ENCODE data around the gene PBX3.

DNA sequence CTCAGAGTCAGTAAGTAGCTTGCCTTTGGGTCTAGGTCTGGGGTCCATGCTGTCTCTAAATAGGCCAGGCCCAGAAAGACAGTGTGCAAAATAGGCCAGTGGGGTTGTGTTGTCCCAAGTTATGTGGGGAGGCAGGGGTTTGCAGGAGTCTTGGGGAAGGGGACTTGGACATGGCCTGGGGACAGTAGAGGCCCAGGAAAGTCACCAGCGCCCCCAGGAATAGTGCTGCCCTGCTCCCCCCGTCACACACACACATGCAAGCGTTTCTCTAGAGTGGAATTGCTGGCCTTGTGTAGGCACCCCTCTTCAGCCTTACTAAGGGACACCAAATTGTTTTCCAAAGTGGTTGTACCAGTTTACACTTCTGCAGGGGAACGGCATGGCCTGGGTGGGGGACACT, 227.5 kb downstream of the PBX3 start:
- no peak for TF ChIP-seq CTCF (IDR thresholded peaks at IDR 0.05)
- TF ChIP-seq, protein P1, sequence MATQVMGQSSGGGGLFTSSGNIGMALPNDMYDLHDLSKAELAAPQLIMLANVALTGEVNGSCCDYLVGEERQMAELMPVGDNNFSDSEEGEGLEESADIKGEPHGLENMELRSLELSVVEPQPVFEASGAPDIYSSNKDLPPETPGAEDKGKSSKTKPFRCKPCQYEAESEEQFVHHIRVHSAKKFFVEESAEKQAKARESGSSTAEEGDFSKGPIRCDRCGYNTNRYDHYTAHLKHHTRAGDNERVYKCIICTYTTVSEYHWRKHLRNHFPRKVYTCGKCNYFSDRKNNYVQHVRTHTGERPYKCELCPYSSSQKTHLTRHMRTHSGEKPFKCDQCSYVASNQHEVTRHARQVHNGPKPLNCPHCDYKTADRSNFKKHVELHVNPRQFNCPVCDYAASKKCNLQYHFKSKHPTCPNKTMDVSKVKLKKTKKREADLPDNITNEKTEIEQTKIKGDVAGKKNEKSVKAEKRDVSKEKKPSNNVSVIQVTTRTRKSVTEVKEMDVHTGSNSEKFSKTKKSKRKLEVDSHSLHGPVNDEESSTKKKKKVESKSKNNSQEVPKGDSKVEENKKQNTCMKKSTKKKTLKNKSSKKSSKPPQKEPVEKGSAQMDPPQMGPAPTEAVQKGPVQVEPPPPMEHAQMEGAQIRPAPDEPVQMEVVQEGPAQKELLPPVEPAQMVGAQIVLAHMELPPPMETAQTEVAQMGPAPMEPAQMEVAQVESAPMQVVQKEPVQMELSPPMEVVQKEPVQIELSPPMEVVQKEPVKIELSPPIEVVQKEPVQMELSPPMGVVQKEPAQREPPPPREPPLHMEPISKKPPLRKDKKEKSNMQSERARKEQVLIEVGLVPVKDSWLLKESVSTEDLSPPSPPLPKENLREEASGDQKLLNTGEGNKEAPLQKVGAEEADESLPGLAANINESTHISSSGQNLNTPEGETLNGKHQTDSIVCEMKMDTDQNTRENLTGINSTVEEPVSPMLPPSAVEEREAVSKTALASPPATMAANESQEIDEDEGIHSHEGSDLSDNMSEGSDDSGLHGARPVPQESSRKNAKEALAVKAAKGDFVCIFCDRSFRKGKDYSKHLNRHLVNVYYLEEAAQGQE (IDR thresholded peaks at IDR 0.05; ENCODE audit: insufficient read depth in 1 of 2, low read depth in 2 of 2, low read length in 1 of 2): no peak
- TF ChIP-seq POLR2AphosphoS5 (IDR thresholded peaks at IDR 0.05; ENCODE audit: low read depth, low read length): no peak
- no peak for TF ChIP-seq SIN3A (IDR thresholded peaks at IDR 0.05; ENCODE audit: borderline replicate concordance, insufficient read depth, low read depth, low read length)
